H1 (cell line): Measurements from ENCODE around the gene ESR1. TPM values are rescaled to one million over a fixed set of nuclear protein-coding genes. Genes with fewer than 3 reads are reported as not detected.

ENCODE experiments used
- CTCF ChIA-PET: fragments of 300-600 bp; sonication (Branson Sonifier 250); formaldehyde crosslinking; loops from one replicate; lab custom pipeline; 2021; ENCODE audit not compliant: partially characterized antibody; lab: Charles Lee
- POLR2A ChIA-PET: fragments of 300-600 bp; sonication (Branson Sonifier 250); formaldehyde crosslinking; loops from one replicate; lab custom pipeline; 2021; ENCODE audit warnings: inconsistent platforms; ENCODE audit not compliant: partially characterized antibody; lab: Charles Lee
- DNase-seq, 2 experiments: peaks; one replicate each; pipeline versions ENCODE4 v3.0.0 to v3.0.0-alpha.2; 2010 to 2022; ENCODE audit warnings: low spot score in 2 of 2, low read depth in 1 of 2, mixed read lengths in 1 of 2
- FAIRE-seq: peaks from 2 replicates; lab custom pipeline; 2011; peaks lifted over from hg19 to GRCh38; lab: Jason Lieb, UNC
- H2AFZ ChIP-seq: 2 replicates; pipeline ENCODE4 v1.8.1; 2012; ENCODE audit warnings: low read length, inconsistent platforms
- H2AK5ac ChIP-seq: 2 replicates; pipeline ENCODE4 v1.6.1; 2013; ENCODE audit warnings: low read depth, low read length
- H2BK120ac ChIP-seq: replicated peaks from 2 replicates; pipeline ENCODE3; 2013; ENCODE audit warnings: low read depth, low read length, inconsistent platforms
- H2BK12ac ChIP-seq: 2 replicates; pipeline ENCODE4 v1.6.1; 2013; ENCODE audit warnings: low read depth, low read length
- H2BK15ac ChIP-seq: 2 replicates; pipeline ENCODE4 v1.6.1; 2013; ENCODE audit warnings: low read length
- H2BK20ac ChIP-seq: 2 replicates; pipeline ENCODE4 v1.6.1; 2013; ENCODE audit warnings: low read length
- H2BK5ac ChIP-seq: 2 replicates; pipeline ENCODE4 v1.6.1; 2013; ENCODE audit warnings: low read depth, low read length
- H3K14ac ChIP-seq: 2 replicates; pipeline ENCODE4 v1.6.1; 2013; ENCODE audit warnings: inconsistent platforms; ENCODE audit not compliant: insufficient read length
- H3K18ac ChIP-seq: 2 replicates; pipeline ENCODE4 v1.6.1; 2013; ENCODE audit warnings: low read length; ENCODE audit errors: extremely low read depth
- H3K23ac ChIP-seq: 2 replicates; pipeline ENCODE4 v1.6.1; 2013; ENCODE audit warnings: inconsistent platforms; ENCODE audit not compliant: insufficient read length
- H3K23me2 ChIP-seq: 2 replicates; pipeline ENCODE4 v1.6.1; 2013; ENCODE audit warnings: low read depth, low read length
- H3K27ac ChIP-seq: 2 replicates; pipeline ENCODE4 v1.6.1; 2011; ENCODE audit warnings: low read depth, low read length, inconsistent platforms
- H3K27me3 ChIP-seq, 4 experiments: replicated peaks in 1 of 4; 1 replicate in 1 of 4; 2 replicates in 3 of 4; pipeline versions ENCODE4 v1.6.1 to v1.8.1; 2011 to 2013; ENCODE audit warnings: low read length in 3 of 4, mild to moderate bottlenecking in 3 of 4, inconsistent platforms in 2 of 4, mixed read lengths in 2 of 4, moderate library complexity in 1 of 4; ENCODE audit not compliant: control insufficient read depth in 3 of 4, insufficient read depth in 3 of 4; ENCODE audit errors: extremely low read depth in 1 of 4
- H3K36me3 ChIP-seq, 4 experiments: 2 replicates each; pipeline versions ENCODE4 v1.6.1 to v1.8.1; 2011 to 2013; ENCODE audit warnings: mild to moderate bottlenecking in 4 of 4, low read length in 3 of 4, moderate library complexity in 2 of 4, control low read depth in 1 of 4, inconsistent platforms in 1 of 4; ENCODE audit not compliant: insufficient read depth in 4 of 4, control insufficient read depth in 2 of 4
- H3K4ac ChIP-seq: replicated peaks from 2 replicates; pipeline ENCODE3; 2013; ENCODE audit warnings: low read length, low read depth, mixed read lengths, inconsistent platforms; ENCODE audit not compliant: insufficient read length
- H3K4me1 ChIP-seq, 4 experiments: replicated peaks in 1 of 4; 1 replicate in 1 of 4; 2 replicates in 3 of 4; pipeline versions ENCODE4 v1.6.1 to v1.8.1; 2011 to 2013; ENCODE audit warnings: low read length in 3 of 4, inconsistent platforms in 2 of 4, mixed read lengths in 1 of 4; ENCODE audit not compliant: insufficient read depth in 4 of 4, control insufficient read depth in 3 of 4
- H3K4me2 ChIP-seq, 2 experiments: 2 replicates each; pipeline versions ENCODE4 v1.6.1 to v1.8.1; 2011 to 2013; ENCODE audit warnings: low read depth in 2 of 2, low read length in 2 of 2, control low read depth in 1 of 2, inconsistent platforms in 1 of 2, mild to moderate bottlenecking in 1 of 2; ENCODE audit not compliant: insufficient read depth in 1 of 2
- H3K4me3 ChIP-seq, 4 experiments: fragments of 200-600, 300-600 bp in 1 of 4; sonication (generic), shearing (Covaris generic), sonication (Bioruptor Twin) in 1 of 4; 2 replicates each; pipeline versions ENCODE4 v1.5.1 to v1.8.1; 2011 to 2016; ENCODE audit warnings: low read length in 4 of 4, low read depth in 3 of 4, control low read depth in 2 of 4, inconsistent platforms in 2 of 4, mild to moderate bottlenecking in 2 of 4, mixed read lengths in 1 of 4, moderate library complexity in 1 of 4; ENCODE audit not compliant: insufficient read depth in 2 of 4; ENCODE audit errors: extremely low read depth in 1 of 4
- H3K56ac ChIP-seq: replicated peaks from 2 replicates; pipeline ENCODE3; 2013; ENCODE audit warnings: low read depth, mild to moderate bottlenecking, mixed read lengths, low read length, inconsistent platforms; ENCODE audit not compliant: insufficient read length
- H3K79me1 ChIP-seq: 2 replicates; pipeline ENCODE4 v1.6.1; 2013; ENCODE audit warnings: low read depth, low read length, control low read depth
- H3K79me2 ChIP-seq, 2 experiments: 2 replicates each; pipeline versions ENCODE4 v1.6.1 to v1.8.1; 2012 to 2013; ENCODE audit warnings: low read length in 2 of 2, mild to moderate bottlenecking in 2 of 2, inconsistent platforms in 1 of 2; ENCODE audit not compliant: insufficient read depth in 2 of 2, control insufficient read depth in 1 of 2
- H3K9ac ChIP-seq, 4 experiments: replicated peaks in 1 of 4; 1 replicate in 1 of 4; 2 replicates in 3 of 4; pipeline versions ENCODE4 v1.6.1 to v1.8.1; 2011 to 2013; ENCODE audit warnings: low read depth in 3 of 4, low read length in 3 of 4, control low read depth in 2 of 4, mild to moderate bottlenecking in 2 of 4, moderate library complexity in 2 of 4, inconsistent platforms in 1 of 4; ENCODE audit errors: extremely low read depth in 1 of 4
- H3K9me3 ChIP-seq, 2 experiments: 2 replicates each; pipeline versions ENCODE4 v1.6.1 to v1.8.1; 2012 to 2013; ENCODE audit warnings: mild to moderate bottlenecking in 2 of 2, moderate library complexity in 2 of 2, control low read depth in 1 of 2, inconsistent platforms in 1 of 2, low read depth in 1 of 2, low read length in 1 of 2, mixed read lengths in 1 of 2; ENCODE audit not compliant: insufficient read depth in 2 of 2
- H4K20me1 ChIP-seq, 2 experiments: replicated peaks in 1 of 2; 2 replicates each; pipeline versions ENCODE3 to v1.8.1; 2011 to 2013; ENCODE audit warnings: inconsistent platforms in 2 of 2, low read length in 2 of 2, mild to moderate bottlenecking in 1 of 2; ENCODE audit not compliant: insufficient read depth in 2 of 2, control insufficient read depth in 1 of 2
- H4K5ac ChIP-seq: 2 replicates; pipeline ENCODE4 v1.6.1; 2013; ENCODE audit warnings: low read length, low read depth, mixed read lengths, inconsistent platforms; ENCODE audit not compliant: insufficient read length
- H4K8ac ChIP-seq: 2 replicates; pipeline ENCODE4 v1.8.0; 2013; ENCODE audit warnings: mild to moderate bottlenecking, moderate library complexity, low read length, inconsistent platforms; ENCODE audit not compliant: insufficient read depth; ENCODE audit errors: extremely low read depth
- H4K91ac ChIP-seq: replicated peaks from 2 replicates; pipeline ENCODE3; 2013; ENCODE audit warnings: low read length, mixed read lengths, inconsistent platforms; ENCODE audit not compliant: insufficient read length
- ASH2L ChIP-seq: fragments of 200-600, 300-600 bp; sonication (generic); IDR thresholded peaks from one replicate; pipeline ENCODE4 v1.7.1; 2017; ENCODE audit warnings: low read length
- EP300 ChIP-seq, 2 experiments: IDR thresholded peaks; 1 replicate in 1 of 2; 2 replicates in 1 of 2; pipeline ENCODE4 v1.6.1; 2011 to 2012; ENCODE audit warnings: low read depth in 2 of 2, low read length in 2 of 2, mild to moderate bottlenecking in 2 of 2, borderline replicate concordance in 1 of 2, inconsistent platforms in 1 of 2, moderate library complexity in 1 of 2
- EZH2 ChIP-seq: fragments of 200-600 bp; sonication (generic); IDR thresholded peaks from 2 replicates; pipeline ENCODE4 v1.7.1; 2012; ENCODE audit warnings: low read depth, mild to moderate bottlenecking, moderate library complexity, low read length, inconsistent platforms; ENCODE audit not compliant: severe bottlenecking
- GTF2F1 ChIP-seq: IDR thresholded peaks from 2 replicates; pipeline ENCODE4 v1.6.1; 2012; ENCODE audit warnings: low read depth, low read length, improper control_type of control experiment, borderline replicate concordance
- HDAC2 ChIP-seq, 2 experiments: fragments of 300-600 bp in 1 of 2; sonication (generic) in 1 of 2; IDR thresholded peaks; 2 replicates each; pipeline ENCODE4 v1.6.1; 2011 to 2012; ENCODE audit warnings: low read depth in 2 of 2, low read length in 2 of 2, mild to moderate bottlenecking in 2 of 2, moderate library complexity in 2 of 2, borderline replicate concordance in 1 of 2, inconsistent platforms in 1 of 2
- HDAC6 ChIP-seq: IDR thresholded peaks from one replicate; pipeline ENCODE4 v1.7.1; 2012; ENCODE audit warnings: low read depth, mild to moderate bottlenecking, inconsistent platforms, low read length, moderate library complexity
- MAFK ChIP-seq: IDR thresholded peaks from 2 replicates; pipeline ENCODE4 v1.6.1; 2012; ENCODE audit warnings: low read depth, mild to moderate bottlenecking, improper control_type of control experiment, low read length
- RAD21 ChIP-seq, 2 experiments: IDR thresholded peaks in 1 of 2; conservative IDR thresholded peaks in 1 of 2; 2 replicates each; pipeline ENCODE4 v1.6.1; 2011; ENCODE audit warnings: low read depth in 2 of 2, low read length in 2 of 2, improper control_type of control experiment in 1 of 2, inconsistent platforms in 1 of 2, mild to moderate bottlenecking in 1 of 2, moderate library complexity in 1 of 2
- RNF2 ChIP-seq: fragments of 200-900, 300-1000 bp; sonication (generic); IDR thresholded peaks from 2 replicates; pipeline ENCODE4 v1.7.1; 2016; ENCODE audit warnings: borderline replicate concordance, low read depth, mild to moderate bottlenecking, antibody characterized with exemption, low read length; ENCODE audit not compliant: poor library complexity, severe bottlenecking; ENCODE audit errors: missing control alignments
- SIN3A ChIP-seq, 2 experiments: IDR thresholded peaks in 1 of 2; conservative IDR thresholded peaks in 1 of 2; 2 replicates each; pipeline ENCODE4 v1.6.1; 2011 to 2012; ENCODE audit warnings: low read length in 2 of 2, improper control_type of control experiment in 1 of 2, low read depth in 1 of 2, mild to moderate bottlenecking in 1 of 2
- SIRT6 ChIP-seq: IDR thresholded peaks from one replicate; pipeline ENCODE4 v1.7.1; 2012; ENCODE audit warnings: low read length, inconsistent platforms
- TCF12 ChIP-seq: IDR thresholded peaks from 2 replicates; pipeline ENCODE4 v1.6.1; 2011; ENCODE audit warnings: low read depth, mild to moderate bottlenecking, low read length
- WGBS, 2 experiments: shearing (Covaris generic) in 1 of 2; methylation state at CpG; one replicate each; pipeline versions ENCODE4 v1.1.6 to v1.1.7; 2013 to 2015; ENCODE audit warnings: low lambda C conversion rate in 2 of 2, mixed read lengths in 2 of 2, inconsistent platforms in 1 of 2, low coverage in 1 of 2, missing lambda C conversion rate in 1 of 2; ENCODE audit not compliant: insufficient replicate concordance in 2 of 2, insufficient coverage in 1 of 2, insufficient read length in 1 of 2; ENCODE audit errors: extremely low coverage in 1 of 2, missing lambda C conversion rate in 1 of 2; 5-methylcytosine and 5-hydroxymethylcytosine counted together
- polyA plus RNA-seq, 7 experiments: library from polyadenylated mRNA; depleted of rRNA in 3 of 7; stranded (reverse) in 5 of 7; unstranded in 2 of 7; fragments of >200 nt in 5 of 7; fragments of 200-250 nt in 2 of 7; gene quantifications; 1 replicate in 5 of 7; 2 replicates in 1 of 7; 4 replicates in 1 of 7; pipeline versions ENCODE4 v1.2.1 to v1.2.3, GENCODE V29; 2011 to 2013; ENCODE audit warnings: missing spikeins in 2 of 7, mixed read lengths in 2 of 7
- total RNA-seq: library from RNA; stranded (reverse); fragmentation: NEBNext Ultra II Directional; extraction: Animal tissue kit (Norgen Biotek cat#: 25700); gene quantifications from 2 replicates; pipeline ENCODE4 v1.2.1, GENCODE V29; 2021

Gene ESR1
- total and polyA plus RNA-seq, 2 of the 8 experiments (the other 6 are each of a cell fraction or from before 2014, with no cell fraction given), result 0.03 to 0.17 TPM

DNA sequence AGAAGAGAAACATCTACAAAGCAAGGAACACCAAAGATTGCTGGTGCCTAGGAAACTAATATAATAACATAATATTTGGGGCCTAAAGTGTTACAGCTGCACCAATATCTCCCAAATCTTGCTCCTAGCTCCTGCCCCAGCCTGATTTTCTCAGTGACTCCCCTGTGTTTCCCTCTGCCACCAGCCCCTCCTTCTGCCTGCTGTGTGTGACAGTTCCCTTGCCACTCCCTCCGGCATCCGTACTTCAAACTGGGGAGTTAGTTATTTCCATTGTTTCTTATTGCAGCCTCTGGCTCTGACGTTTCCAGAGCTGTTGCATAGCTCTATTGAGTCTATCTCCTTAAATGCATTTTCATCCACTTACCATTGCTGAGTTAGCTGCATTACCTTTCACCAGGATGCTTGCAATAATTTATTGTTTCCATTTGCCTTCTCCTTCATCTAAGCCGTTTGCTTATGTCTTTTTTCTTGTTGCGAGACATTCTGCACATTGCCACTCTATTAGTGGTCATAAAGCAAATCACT is 43.1 kb downstream of the ESR1 start:
- WGBS, 2 experiments, result 69% methylated on average over 5 of the region's 5 CpGs; no CpG with 5 or more reads in 1 of the 2 experiments
- H3K56ac ChIP-seq, result no peak overlapping the region
- H3K4me3 ChIP-seq, result no peak overlapping the region
- no peak overlapping the region for H4K5ac ChIP-seq
- H3K23ac ChIP-seq, result no peak overlapping the region
- ChIA-PET POLR2A (no interaction called here), CTCF (interaction anchor here (0.9 kb wide), 2 partner anchors 9 to 21 kb away, joined by 3 read pairs; no protein-coding TSS in a partner anchor)
- H2AFZ ChIP-seq, result no peak overlapping the region
- no peak overlapping the region for H3K9ac ChIP-seq
- no peak overlapping the region for H3K18ac ChIP-seq
- H2BK20ac ChIP-seq, result no peak overlapping the region
- no peaks in the 10 kb centered on the region for H4K20me1 ChIP-seq
- no peak overlapping the region for H2BK12ac ChIP-seq
- no peak for DNase-seq
- H3K4me1 ChIP-seq, result no peaks in the 10 kb centered on the region
- H3K4ac ChIP-seq, result no peak overlapping the region
- no peak overlapping the region for H4K8ac ChIP-seq
- H2BK5ac ChIP-seq, result no peak overlapping the region
- no peak overlapping the region for H3K14ac ChIP-seq
- H3K79me2 ChIP-seq, result no peaks in the 10 kb centered on the region
- H3K79me1 ChIP-seq, result no peaks in the 10 kb centered on the region
- no peak overlapping the region for H4K91ac ChIP-seq
- H3K9me3 ChIP-seq, result no peaks in the 10 kb centered on the region
- H3K4me2 ChIP-seq, result no peak overlapping the region
- no peak overlapping the region for H2AK5ac ChIP-seq
- H2BK15ac ChIP-seq, result no peak overlapping the region
- H3K36me3 ChIP-seq, result no peaks in the 10 kb centered on the region
- H3K23me2 ChIP-seq, result no peaks in the 10 kb centered on the region
- no peak for FAIRE-seq
- no peak overlapping the region for H2BK120ac ChIP-seq
- no peaks in the 10 kb centered on the region for H3K27me3 ChIP-seq
- H3K27ac ChIP-seq, result no peak overlapping the region
- TF ChIP-seq EP300 (IDR thresholded peaks at IDR 0.05; ENCODE audit: borderline replicate concordance in 1 of 2, low read depth in 2 of 2, low read length in 2 of 2) (no peak), GTF2F1 (no peak), HDAC2 (IDR thresholded peaks at IDR 0.05; ENCODE audit: borderline replicate concordance in 1 of 2, low read depth in 2 of 2, low read length in 2 of 2) (no peak), HDAC6 (no peak), MAFK (no peak), RAD21 (IDR thresholded peaks at IDR 0.05 in 1 of 2, conservative IDR thresholded peaks at IDR 0.05 in 1 of 2; ENCODE audit: low read depth in 2 of 2, low read length in 2 of 2) (no peak), EZH2 (no peak), SIN3A (conservative IDR thresholded peaks at IDR 0.05 in 1 of 2, IDR thresholded peaks at IDR 0.05 in 1 of 2; ENCODE audit: low read depth in 1 of 2, low read length in 2 of 2) (no peak), ASH2L (no peak), TCF12 (no peak), RNF2 (no peak), SIRT6 (no peak)
